ENCODE results near the gene BCAS1. TPM values are rescaled to one million over a fixed set of nuclear protein-coding genes. Genes with fewer than 3 reads are reported as not detected.

The BCAS1 gene
- total and polyA plus RNA-seq, 10 of the 15 experiments (the other 5 are each of a cell fraction or from before 2014, with no cell fraction given): 0.21 to 1.4 (median 0.55) TPM

GRCh38 chr20:53978497-53978896 is 91.9 kb downstream of the BCAS1 start:
- Histone ChIP-seq H3K4me1 (ENCODE audit: control insufficient read depth, insufficient read depth, low read length) (no peaks in the 10 kb centered on the region), H3K36me3 (ENCODE audit: control insufficient read depth in 2 of 2, insufficient read depth in 2 of 2, low read length in 1 of 2) (no peaks in the 10 kb centered on the region), H3K9me3 (replicated peaks; ENCODE audit: control insufficient read depth, insufficient read depth, low read length) (peaks cover 3% of the 10 kb centered on the region; the same call in 1 of the 3 replicates), H3K9ac (ENCODE audit: control insufficient read depth, insufficient read depth, low read length) (no peak overlapping the region), H4K20me1 (ENCODE audit: control insufficient read depth, insufficient read depth) (no peaks in the 10 kb centered on the region), H3K4me2 (ENCODE audit: control insufficient read depth, insufficient read depth) (no peak overlapping the region), H3K27me3 (replicated peaks in 1 of 2; ENCODE audit: control insufficient read depth in 2 of 2, insufficient read depth in 2 of 2, low read length in 1 of 2) (no peaks in the 10 kb centered on the region), H3K79me2 (ENCODE audit: control insufficient read depth, insufficient read depth, low read length) (no peaks in the 10 kb centered on the region), H3K27ac (ENCODE audit: control insufficient read depth, insufficient read depth) (no peak overlapping the region), H3K4me3 (no peak overlapping the region), H2AFZ (ENCODE audit: control insufficient read depth, low read depth, low read length) (no peak overlapping the region)
- SMC1A ChIA-PET (ENCODE audit: uncharacterized antibody, unreplicated experiment): no interaction called here
- FAIRE-seq: no peak
- CTCF ChIA-PET: no interaction called here
- intact Hi-C loops (cut with micrococcal nuclease; ENCODE audit: unreplicated experiment): no loop called here
- in situ Hi-C loops (cut with MboI): no loop called here
- TF ChIP-seq TAF1 (IDR thresholded peaks at IDR 0.05; ENCODE audit: borderline replicate concordance, low read depth, low read length): no peak
- peak in 1 of 2 experiments; percentile 91; a peak in 1 of 4 replicates for TF ChIP-seq ETV6 (conservative IDR thresholded peaks at IDR 0.05 in 1 of 2, IDR thresholded peaks at IDR 0.05 in 1 of 2; ENCODE audit: borderline replicate concordance in 1 of 2, low read depth in 1 of 2)
- TF ChIP-seq PML (IDR thresholded peaks at IDR 0.05; ENCODE audit: low read length): no peak
- no peak; the same call in 1 of the 2 replicates for TF ChIP-seq JUNB (IDR thresholded peaks at IDR 0.05)
- TF ChIP-seq TCF12 (IDR thresholded peaks at IDR 0.05; ENCODE audit: low read depth, low read length): no peak
- TF ChIP-seq NFXL1 (IDR thresholded peaks at IDR 0.05; ENCODE audit: borderline replicate concordance): peak; percentile 90
- no TSS peak for BruUV-seq (replicated peaks)
- RAD21 ChIA-PET (ENCODE audit: unreplicated experiment): no interaction called here
- no peak for DNase-seq (ENCODE audit: low read depth, low spot score)
- no peak for ATAC-seq
- POLR2A ChIA-PET: no interaction called here

DNA sequence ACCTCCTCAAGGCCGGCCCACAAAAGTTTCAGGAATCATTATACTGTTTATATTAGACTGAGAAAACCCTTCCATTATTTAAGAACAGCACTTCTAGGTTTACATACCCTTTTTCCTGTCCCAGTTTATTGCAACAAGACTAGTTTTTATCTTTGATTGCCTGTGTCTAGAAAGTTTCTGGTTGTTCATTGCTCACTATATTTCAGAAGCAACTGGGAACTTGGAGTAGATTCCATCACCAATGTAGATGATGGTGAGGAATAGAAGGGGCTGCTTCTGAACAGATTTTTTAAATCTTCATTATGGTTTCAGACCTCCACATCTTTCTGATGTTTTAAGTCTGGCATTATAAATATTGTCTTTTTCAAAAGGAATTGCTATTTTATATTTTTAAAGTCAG is 93.0 kb downstream of the BCAS1 start:
- ChIA-PET POLR2A (no interaction called here), RAD21 (ENCODE audit: unreplicated experiment) (no interaction called here), SMC1A (ENCODE audit: uncharacterized antibody, unreplicated experiment) (no interaction called here), CTCF (no interaction called here)
- no peak overlapping the region for H3K27ac ChIP-seq (ENCODE audit: control insufficient read depth, insufficient read depth)
- FAIRE-seq (no peak), ATAC-seq (no peak), DNase-seq (ENCODE audit: low read depth, low spot score) (no peak)
- intact Hi-C loops (cut with micrococcal nuclease; ENCODE audit: unreplicated experiment): no loop called here
- H3K36me3 ChIP-seq (ENCODE audit: control insufficient read depth in 2 of 2, insufficient read depth in 2 of 2, low read length in 1 of 2): no peaks in the 10 kb centered on the region
- peak; percentile 81; the same call in 1 of the 2 replicates for TF ChIP-seq NFXL1 (IDR thresholded peaks at IDR 0.05; ENCODE audit: borderline replicate concordance)
- TF ChIP-seq, protein P1, sequence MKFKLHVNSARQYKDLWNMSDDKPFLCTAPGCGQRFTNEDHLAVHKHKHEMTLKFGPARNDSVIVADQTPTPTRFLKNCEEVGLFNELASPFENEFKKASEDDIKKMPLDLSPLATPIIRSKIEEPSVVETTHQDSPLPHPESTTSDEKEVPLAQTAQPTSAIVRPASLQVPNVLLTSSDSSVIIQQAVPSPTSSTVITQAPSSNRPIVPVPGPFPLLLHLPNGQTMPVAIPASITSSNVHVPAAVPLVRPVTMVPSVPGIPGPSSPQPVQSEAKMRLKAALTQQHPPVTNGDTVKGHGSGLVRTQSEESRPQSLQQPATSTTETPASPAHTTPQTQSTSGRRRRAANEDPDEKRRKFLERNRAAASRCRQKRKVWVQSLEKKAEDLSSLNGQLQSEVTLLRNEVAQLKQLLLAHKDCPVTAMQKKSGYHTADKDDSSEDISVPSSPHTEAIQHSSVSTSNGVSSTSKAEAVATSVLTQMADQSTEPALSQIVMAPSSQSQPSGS (IDR thresholded peaks at IDR 0.05; ENCODE audit: low read length): no peak
- no peak for TF ChIP-seq BCL11A (IDR thresholded peaks at IDR 0.05; ENCODE audit: low read depth, low read length)
- TF ChIP-seq POLR2AphosphoS5 (IDR thresholded peaks at IDR 0.05; ENCODE audit: low read length): no peak
- TF ChIP-seq ETV6 (conservative IDR thresholded peaks at IDR 0.05 in 1 of 2, IDR thresholded peaks at IDR 0.05 in 1 of 2; ENCODE audit: borderline replicate concordance in 1 of 2, low read depth in 1 of 2): peak in 1 of 2 experiments; percentile 79; a peak in 1 of 4 replicates
- TF ChIP-seq, protein P2, sequence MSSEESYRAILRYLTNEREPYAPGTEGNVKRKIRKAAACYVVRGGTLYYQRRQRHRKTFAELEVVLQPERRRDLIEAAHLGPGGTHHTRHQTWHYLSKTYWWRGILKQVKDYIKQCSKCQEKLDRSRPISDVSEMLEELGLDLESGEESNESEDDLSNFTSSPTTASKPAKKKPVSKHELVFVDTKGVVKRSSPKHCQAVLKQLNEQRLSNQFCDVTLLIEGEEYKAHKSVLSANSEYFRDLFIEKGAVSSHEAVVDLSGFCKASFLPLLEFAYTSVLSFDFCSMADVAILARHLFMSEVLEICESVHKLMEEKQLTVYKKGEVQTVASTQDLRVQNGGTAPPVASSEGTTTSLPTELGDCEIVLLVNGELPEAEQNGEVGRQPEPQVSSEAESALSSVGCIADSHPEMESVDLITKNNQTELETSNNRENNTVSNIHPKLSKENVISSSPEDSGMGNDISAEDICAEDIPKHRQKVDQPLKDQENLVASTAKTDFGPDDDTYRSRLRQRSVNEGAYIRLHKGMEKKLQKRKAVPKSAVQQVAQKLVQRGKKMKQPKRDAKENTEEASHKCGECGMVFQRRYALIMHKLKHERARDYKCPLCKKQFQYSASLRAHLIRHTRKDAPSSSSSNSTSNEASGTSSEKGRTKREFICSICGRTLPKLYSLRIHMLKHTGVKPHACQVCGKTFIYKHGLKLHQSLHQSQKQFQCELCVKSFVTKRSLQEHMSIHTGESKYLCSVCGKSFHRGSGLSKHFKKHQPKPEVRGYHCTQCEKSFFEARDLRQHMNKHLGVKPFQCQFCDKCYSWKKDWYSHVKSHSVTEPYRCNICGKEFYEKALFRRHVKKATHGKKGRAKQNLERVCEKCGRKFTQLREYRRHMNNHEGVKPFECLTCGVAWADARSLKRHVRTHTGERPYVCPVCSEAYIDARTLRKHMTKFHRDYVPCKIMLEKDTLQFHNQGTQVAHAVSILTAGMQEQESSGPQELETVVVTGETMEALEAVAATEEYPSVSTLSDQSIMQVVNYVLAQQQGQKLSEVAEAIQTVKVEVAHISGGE (CRISPR knock-in tag; IDR thresholded peaks at IDR 0.05): no peak
- TF ChIP-seq PAX8 (IDR thresholded peaks at IDR 0.05): no peak
- no peaks in the 10 kb centered on the region for H3K79me2 ChIP-seq (ENCODE audit: control insufficient read depth, insufficient read depth, low read length)
- H4K20me1 ChIP-seq (ENCODE audit: control insufficient read depth, insufficient read depth): no peaks in the 10 kb centered on the region
- H2AFZ ChIP-seq (ENCODE audit: control insufficient read depth, low read depth, low read length): no peak overlapping the region
- in situ Hi-C loops (cut with MboI): no loop called here
- no peak overlapping the region for H3K9ac ChIP-seq (ENCODE audit: control insufficient read depth, insufficient read depth, low read length)
- no peak overlapping the region for H3K4me3 ChIP-seq
- H3K27me3 ChIP-seq (replicated peaks in 1 of 2; ENCODE audit: control insufficient read depth in 2 of 2, insufficient read depth in 2 of 2, low read length in 1 of 2): no peaks in the 10 kb centered on the region
- peaks cover 3% of the 10 kb centered on the region; the same call in 1 of the 3 replicates for H3K9me3 ChIP-seq (replicated peaks; ENCODE audit: control insufficient read depth, insufficient read depth, low read length)
- 10% methylated on average over 1 of the region's 1 CpG for WGBS (ENCODE audit: insufficient coverage, insufficient replicate concordance, low lambda C conversion rate, missing lambda C conversion rate)
- no peaks in the 10 kb centered on the region for H3K4me1 ChIP-seq (ENCODE audit: control insufficient read depth, insufficient read depth, low read length)
- no peak overlapping the region for H3K4me2 ChIP-seq (ENCODE audit: control insufficient read depth, insufficient read depth)
- BruUV-seq (replicated peaks): no TSS peak
